Neuronal stem cell (in vitro differentiated cells): Measurements from ENCODE around the gene C4BPA.

Source experiments
- DNase-seq: peaks from one replicate; pipeline ENCODE4 v3.0.0-alpha.2; 2013; ENCODE audit warnings: low spot score
- H2AFZ ChIP-seq: one replicate; pipeline ENCODE4 v1.6.1; 2013; ENCODE audit warnings: mild to moderate bottlenecking, low read length, inconsistent platforms
- H2AK5ac ChIP-seq: 2 replicates; pipeline ENCODE4 v1.6.1; 2013; ENCODE audit warnings: low read depth, mild to moderate bottlenecking, inconsistent platforms, low read length, moderate library complexity, mixed read lengths
- H2BK120ac ChIP-seq: 2 replicates; pipeline ENCODE4 v1.6.1; 2013; ENCODE audit warnings: low read depth, mild to moderate bottlenecking, inconsistent platforms, low read length, moderate library complexity, mixed read lengths
- H2BK12ac ChIP-seq: one replicate; pipeline ENCODE4 v1.6.1; 2013; ENCODE audit warnings: low read length, inconsistent platforms
- H2BK15ac ChIP-seq: 2 replicates; pipeline ENCODE4 v1.6.1; 2013; ENCODE audit warnings: mild to moderate bottlenecking, low read length, inconsistent platforms, mixed read lengths
- H2BK5ac ChIP-seq: one replicate; pipeline ENCODE4 v1.6.1; 2013; ENCODE audit warnings: inconsistent platforms, mild to moderate bottlenecking, low read length, moderate library complexity
- H3K14ac ChIP-seq: one replicate; pipeline ENCODE4 v1.6.1; 2013; ENCODE audit warnings: low read length, inconsistent platforms
- H3K18ac ChIP-seq: 2 replicates; pipeline ENCODE4 v1.6.1; 2013; ENCODE audit warnings: low read length, inconsistent platforms
- H3K23ac ChIP-seq: 2 replicates; pipeline ENCODE4 v1.6.1; 2013; ENCODE audit warnings: low read depth, mild to moderate bottlenecking, mixed read lengths, low read length, inconsistent platforms; ENCODE audit not compliant: poor library complexity
- H3K27ac ChIP-seq: replicated peaks from 3 replicates; pipeline ENCODE4 v1.5.1; 2013; ENCODE audit warnings: low read length, inconsistent platforms
- H3K27me3 ChIP-seq, 3 experiments: 2 replicates each; pipeline ENCODE4 v1.6.1; 2013; ENCODE audit warnings: low read length in 3 of 3, mild to moderate bottlenecking in 2 of 3, inconsistent platforms in 1 of 3, low read depth in 1 of 3, mixed read lengths in 1 of 3, moderate library complexity in 1 of 3; ENCODE audit not compliant: control insufficient read depth in 3 of 3, insufficient read depth in 3 of 3
- H3K36me3 ChIP-seq, 2 donors: replicated peaks in 1 of 2; 2 replicates each; pipeline ENCODE4 v1.6.1; 2013; ENCODE audit warnings: low read length in 2 of 2; ENCODE audit not compliant: control insufficient read depth in 2 of 2, insufficient read depth in 2 of 2
- H3K4ac ChIP-seq: 2 replicates; pipeline ENCODE4 v1.6.1; 2013; ENCODE audit warnings: inconsistent platforms, mild to moderate bottlenecking, low read length, moderate library complexity
- H3K4me1 ChIP-seq, 2 donors: 1 replicate in 1 of 2; 2 replicates in 1 of 2; pipeline ENCODE4 v1.6.1; 2013; ENCODE audit warnings: low read length in 2 of 2, low read depth in 1 of 2; ENCODE audit not compliant: control insufficient read depth in 2 of 2, insufficient read depth in 1 of 2
- H3K4me2 ChIP-seq: one replicate; pipeline ENCODE4 v1.6.1; 2013; ENCODE audit warnings: mild to moderate bottlenecking, low read length, inconsistent platforms; ENCODE audit not compliant: insufficient read depth, poor library complexity, severe bottlenecking
- H3K4me3 ChIP-seq, 2 donors: 2 replicates each; pipeline ENCODE4 v1.5.1; 2013; ENCODE audit warnings: low read length in 2 of 2, mild to moderate bottlenecking in 2 of 2, inconsistent platforms in 1 of 2, moderate library complexity in 1 of 2
- H3K79me1 ChIP-seq: one replicate; pipeline ENCODE4 v1.6.1; 2013; ENCODE audit warnings: low read depth, mild to moderate bottlenecking, inconsistent platforms, low read length, moderate library complexity
- H3K9ac ChIP-seq: one replicate; pipeline ENCODE4 v1.6.1; 2013; ENCODE audit warnings: mild to moderate bottlenecking, low read depth, low read length, inconsistent platforms; ENCODE audit not compliant: poor library complexity
- H3K9me3 ChIP-seq, 2 donors: replicated peaks in 1 of 2; 2 replicates each; pipeline versions ENCODE3 to v1.6.1; 2013; ENCODE audit warnings: low read length in 2 of 2, mild to moderate bottlenecking in 2 of 2, inconsistent platforms in 1 of 2, low read depth in 1 of 2, mixed read lengths in 1 of 2, moderate library complexity in 1 of 2; ENCODE audit not compliant: control insufficient read depth in 2 of 2, insufficient read depth in 1 of 2
- H4K8ac ChIP-seq: one replicate; pipeline ENCODE4 v1.6.1; 2013; ENCODE audit warnings: low read depth, mild to moderate bottlenecking, inconsistent platforms, low read length, moderate library complexity
- H4K91ac ChIP-seq: one replicate; pipeline ENCODE4 v1.6.1; 2013; ENCODE audit warnings: low read length, low read depth, mild to moderate bottlenecking, inconsistent platforms; ENCODE audit not compliant: poor library complexity
- WGBS, 2 donors: extraction: QIAGEN DNeasy Blood & Tissue Kit; methylation state at CpG; one replicate each; pipeline ENCODE4 v1.1.7; 2013; ENCODE audit warnings: missing lambda C conversion rate in 2 of 2, mixed read lengths in 1 of 2; ENCODE audit not compliant: insufficient read length in 2 of 2, insufficient replicate concordance in 1 of 2; ENCODE audit errors: extremely low coverage in 2 of 2; 5-methylcytosine and 5-hydroxymethylcytosine counted together

The C4BPA gene

DNA sequence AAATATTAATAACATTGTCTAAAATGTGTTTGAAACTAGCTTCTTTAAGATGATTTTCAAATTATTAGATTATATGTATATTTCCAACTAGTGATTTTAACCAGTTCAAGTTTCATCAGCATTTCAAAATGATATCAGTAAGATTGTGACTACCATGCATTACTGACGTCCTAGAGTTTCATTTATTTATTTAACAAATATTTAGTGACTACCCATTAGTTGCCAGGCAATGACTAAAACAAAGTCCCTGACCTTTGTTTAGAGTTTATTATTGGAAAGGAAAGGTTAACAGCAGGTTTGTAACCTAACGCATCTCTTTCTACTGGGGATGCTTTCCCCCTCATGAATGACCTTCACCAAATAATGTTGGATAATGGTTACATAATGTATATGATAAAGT, 22.9 kb upstream of the C4BPA start:
- Histone ChIP-seq H3K23ac (no peak overlapping the region), H2BK5ac (no peak overlapping the region), H3K27me3 (peaks cover 0 to 2% (median 0%) of the 10 kb centered on the region in 3 experiments), H3K14ac (no peak overlapping the region), H3K18ac (no peak overlapping the region), H4K91ac (no peak overlapping the region), H3K9me3 (no peaks in the 10 kb centered on the region), H2BK15ac (no peak overlapping the region), H3K4ac (no peak overlapping the region), H3K27ac (no peak overlapping the region), H3K4me3 (no peak overlapping the region), H2AFZ (no peak overlapping the region), H2BK120ac (no peak overlapping the region), H4K8ac (no peak overlapping the region), H3K36me3 (no peaks in the 10 kb centered on the region), H3K4me2 (no peak overlapping the region), H2BK12ac (no peak overlapping the region), H3K9ac (no peak overlapping the region), H3K79me1 (no peaks in the 10 kb centered on the region), H2AK5ac (no peak overlapping the region), H3K4me1 (peaks cover 0 to 1% of the 10 kb centered on the region in 2 donors)
- DNase-seq = no peak
- no CpG with 5 or more reads among the region's 2 CpGs for WGBS, 2 donors

GRCh38 chr1:207081806-207082205, 22.2 kb upstream of the C4BPA start:
- Histone ChIP-seq H3K4me2 (no peak overlapping the region), H3K14ac (no peak overlapping the region)

GRCh38 chr1:207084232-207084631, 19.8 kb upstream of the C4BPA start:
- no peak overlapping the region for H3K23ac ChIP-seq
- no peak overlapping the region for H3K14ac ChIP-seq
- H3K36me3 ChIP-seq = no peaks in the 10 kb centered on the region
- H2BK5ac ChIP-seq = no peak overlapping the region
- no peak for DNase-seq
- no peak overlapping the region for H4K8ac ChIP-seq
- no peak overlapping the region for H3K18ac ChIP-seq
- no peak overlapping the region for H2AK5ac ChIP-seq
- H2BK12ac ChIP-seq = no peak overlapping the region
- no peak overlapping the region for H3K9ac ChIP-seq
- no peak overlapping the region for H3K27ac ChIP-seq
- no peak overlapping the region for H3K4me2 ChIP-seq
- H3K79me1 ChIP-seq = no peaks in the 10 kb centered on the region
- H2AFZ ChIP-seq = no peak overlapping the region
- H3K9me3 ChIP-seq = no peaks in the 10 kb centered on the region
- peaks cover 0 to 1% of the 10 kb centered on the region in 2 donors for H3K4me1 ChIP-seq
- no peak overlapping the region for H2BK120ac ChIP-seq
- H3K4ac ChIP-seq = no peak overlapping the region
- no peak overlapping the region for H2BK15ac ChIP-seq
- no CpG with 5 or more reads among the region's 2 CpGs for WGBS, 2 donors
- H3K4me3 ChIP-seq = no peak overlapping the region
- H3K27me3 ChIP-seq = peaks cover 0 to 5% (median 0%) of the 10 kb centered on the region in 3 experiments
- no peak overlapping the region for H4K91ac ChIP-seq

More at GRCh38 chr1:207081806-207082205, 22.2 kb upstream of the C4BPA start:
- Histone ChIP-seq H3K4ac (no peak overlapping the region), H3K9me3 (no peaks in the 10 kb centered on the region), H2AK5ac (no peak overlapping the region), H3K27ac (no peak overlapping the region), H3K18ac (no peak overlapping the region), H3K27me3 (peaks cover 0 to 5% (median 0%) of the 10 kb centered on the region in 3 experiments), H3K4me1 (peaks cover 0 to 1% of the 10 kb centered on the region in 2 donors), H3K23ac (no peak overlapping the region), H2BK12ac (no peak overlapping the region), H2AFZ (no peak overlapping the region), H3K79me1 (no peaks in the 10 kb centered on the region), H3K9ac (no peak overlapping the region), H2BK15ac (no peak overlapping the region), H3K4me3 (no peak overlapping the region), H2BK120ac (no peak overlapping the region), H4K8ac (no peak overlapping the region), H4K91ac (no peak overlapping the region), H3K36me3 (no peaks in the 10 kb centered on the region), H2BK5ac (no peak overlapping the region)
- no peak for DNase-seq
- WGBS, 2 donors = no CpG with 5 or more reads among the region's 2 CpGs

DNA sequence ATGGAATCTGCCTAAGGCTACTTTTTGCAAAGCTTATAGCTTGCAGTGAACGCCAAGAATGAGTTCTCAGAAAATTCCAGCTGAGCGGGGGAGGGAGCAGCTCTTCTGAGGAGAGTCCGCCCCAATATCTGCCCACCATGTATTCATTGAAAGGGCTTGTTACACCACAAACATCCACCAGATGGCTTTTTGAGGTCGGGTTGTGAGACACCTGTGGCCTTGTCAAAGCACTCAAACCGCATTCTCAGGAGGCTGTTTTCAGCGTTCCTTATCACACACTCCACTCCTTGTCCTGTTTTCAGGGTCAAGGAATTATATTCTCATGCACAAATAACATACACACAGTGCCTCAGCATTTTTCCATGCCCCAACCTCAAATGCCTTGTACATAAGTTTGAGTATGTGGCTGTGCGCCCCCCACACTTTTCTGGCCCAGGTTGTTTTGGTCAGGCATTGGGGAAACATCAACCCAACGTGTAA, 19.3 kb upstream of the C4BPA start:
- no peak overlapping the region for H3K27ac ChIP-seq
- no peak overlapping the region for H2BK12ac ChIP-seq
- H3K4me2 ChIP-seq = no peak overlapping the region
- H3K18ac ChIP-seq = no peak overlapping the region
- no peaks in the 10 kb centered on the region for H3K36me3 ChIP-seq
- H4K8ac ChIP-seq = no peak overlapping the region
- DNase-seq = peak; percentile 56
- no peaks in the 10 kb centered on the region for H3K9me3 ChIP-seq
- H2AK5ac ChIP-seq = no peak overlapping the region
- H4K91ac ChIP-seq = no peak overlapping the region
- no peak overlapping the region for H2BK15ac ChIP-seq
- H3K9ac ChIP-seq = no peak overlapping the region
- H3K4ac ChIP-seq = no peak overlapping the region
- H3K27me3 ChIP-seq = peaks cover 0 to 5% (median 0%) of the 10 kb centered on the region in 3 experiments
- H3K4me3 ChIP-seq = no peak overlapping the region
- H2BK120ac ChIP-seq = no peak overlapping the region
- WGBS, 2 donors = no CpG with 5 or more reads among the region's 8 CpGs
- H2AFZ ChIP-seq = no peak overlapping the region
- no peak overlapping the region for H2BK5ac ChIP-seq
- H3K14ac ChIP-seq = no peak overlapping the region
- H3K79me1 ChIP-seq = no peaks in the 10 kb centered on the region
- peaks cover 0 to 1% of the 10 kb centered on the region in 2 donors for H3K4me1 ChIP-seq
- H3K23ac ChIP-seq = no peak overlapping the region
